ENCODE measurements around the gene CACNA1I. TPM values are rescaled to one million over a fixed set of nuclear protein-coding genes. Genes with fewer than 3 reads are reported as not detected.

The CACNA1I gene
- total and polyA plus RNA-seq, 7 donors = 0.01 to 0.14 (median 0.04) TPM; not detected in 2

DNA sequence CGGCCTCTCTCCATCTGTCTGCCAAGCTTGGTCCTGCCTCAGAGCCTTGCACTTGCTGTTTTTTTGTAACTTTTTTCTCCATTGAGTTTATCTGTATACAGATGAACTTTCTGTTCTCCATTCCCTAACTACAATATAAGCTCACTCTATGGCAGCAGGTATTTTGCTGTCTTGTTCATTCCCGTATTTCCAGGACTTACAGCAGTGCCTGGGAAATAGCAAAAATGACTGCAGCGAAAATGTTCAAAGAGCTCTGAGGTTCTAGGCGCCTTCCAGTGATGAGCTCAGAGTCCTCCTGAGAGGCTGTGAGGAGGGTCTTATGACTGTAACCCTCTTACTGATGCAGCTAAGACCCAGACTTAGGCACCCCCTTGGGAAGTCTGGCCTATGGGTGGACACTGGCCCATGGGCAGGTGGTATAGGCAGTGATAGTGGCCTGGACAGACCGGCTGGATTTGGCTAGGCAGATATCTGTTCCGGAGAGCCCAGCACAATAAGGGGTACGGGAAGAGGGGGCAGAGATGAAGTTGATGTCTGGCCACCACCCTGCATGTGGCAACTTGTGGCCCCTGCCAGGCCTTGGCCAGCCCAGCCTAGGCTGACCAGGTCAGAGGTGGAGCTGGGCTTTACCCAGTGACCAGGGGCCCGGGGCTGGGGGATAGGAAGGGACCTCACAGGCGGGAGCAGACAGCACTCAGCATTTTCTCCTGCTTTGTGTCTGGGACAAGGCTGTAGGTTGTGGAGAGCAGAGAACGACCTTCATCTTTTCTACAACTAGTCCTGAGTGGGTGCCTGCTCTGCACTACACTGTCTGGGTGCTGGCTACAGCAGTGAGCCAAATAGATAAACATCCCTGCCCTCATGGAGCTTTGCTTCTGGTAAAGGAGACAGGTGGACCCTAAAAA lies 45.5 kb upstream of the CACNA1I start:
- TF ChIP-seq, protein P1, sequence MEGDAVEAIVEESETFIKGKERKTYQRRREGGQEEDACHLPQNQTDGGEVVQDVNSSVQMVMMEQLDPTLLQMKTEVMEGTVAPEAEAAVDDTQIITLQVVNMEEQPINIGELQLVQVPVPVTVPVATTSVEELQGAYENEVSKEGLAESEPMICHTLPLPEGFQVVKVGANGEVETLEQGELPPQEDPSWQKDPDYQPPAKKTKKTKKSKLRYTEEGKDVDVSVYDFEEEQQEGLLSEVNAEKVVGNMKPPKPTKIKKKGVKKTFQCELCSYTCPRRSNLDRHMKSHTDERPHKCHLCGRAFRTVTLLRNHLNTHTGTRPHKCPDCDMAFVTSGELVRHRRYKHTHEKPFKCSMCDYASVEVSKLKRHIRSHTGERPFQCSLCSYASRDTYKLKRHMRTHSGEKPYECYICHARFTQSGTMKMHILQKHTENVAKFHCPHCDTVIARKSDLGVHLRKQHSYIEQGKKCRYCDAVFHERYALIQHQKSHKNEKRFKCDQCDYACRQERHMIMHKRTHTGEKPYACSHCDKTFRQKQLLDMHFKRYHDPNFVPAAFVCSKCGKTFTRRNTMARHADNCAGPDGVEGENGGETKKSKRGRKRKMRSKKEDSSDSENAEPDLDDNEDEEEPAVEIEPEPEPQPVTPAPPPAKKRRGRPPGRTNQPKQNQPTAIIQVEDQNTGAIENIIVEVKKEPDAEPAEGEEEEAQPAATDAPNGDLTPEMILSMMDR (IDR thresholded peaks at IDR 0.05) = no peak
- DNase-seq (peak in 1 of 2 donors; percentile 45), ATAC-seq (no peak)
- Histone ChIP-seq H3K4me1 (peaks cover 37% of the 10 kb centered on the region), H3K36me3 (ENCODE audit: insufficient read depth in 1 of 2, low read depth in 1 of 2) (peaks cover 4 to 55% of the 10 kb centered on the region in 2 donors), H3K4me3 (no peak overlapping the region), H3K9me3 (no peaks in the 10 kb centered on the region), H3K27me3 (ENCODE audit: insufficient read depth in 3 of 3, low read length in 2 of 3) (no peaks in the 10 kb centered on the region), H3K27ac (peak overlapping the region; percentile 100)
- intact Hi-C loops (cut with DNase I) = loop anchor here (5.0 kb wide), 5 partner anchors 33 to 353 kb away; partner anchors contain the start of gene RPL3 (in 1 of the 2)
- WGBS, 3 donors = 68 to 73% (median 73%) methylated on average over 10 of the region's 10 CpGs

GRCh38 chr22:39525658-39525975 lies 44.9 kb upstream of the CACNA1I start:
- H3K9me3 ChIP-seq = no peaks in the 10 kb centered on the region
- DNase-seq = peak in 1 of 2 donors; percentile 46
- H3K4me3 ChIP-seq = no peak overlapping the region
- WGBS, 3 donors = 45 to 59% (median 51%) methylated on average over 4 of the region's 4 CpGs
- ATAC-seq = no peak
- peaks cover 4 to 60% of the 10 kb centered on the region in 2 donors for H3K36me3 ChIP-seq (ENCODE audit: insufficient read depth in 1 of 2, low read depth in 1 of 2)
- H3K27me3 ChIP-seq (ENCODE audit: insufficient read depth in 3 of 3, low read length in 2 of 3) = no peaks in the 10 kb centered on the region
- peaks cover 42% of the 10 kb centered on the region for H3K4me1 ChIP-seq
- intact Hi-C loops (cut with DNase I) = loop anchor here (5.0 kb wide), 5 partner anchors 33 to 353 kb away; partner anchors contain the start of gene RPL3 (in 1 of the 2)
- H3K27ac ChIP-seq = peak overlapping the region; percentile 100
- TF ChIP-seq, protein P1 (IDR thresholded peaks at IDR 0.05) = no peak

- 71 to 76% (median 75%) methylated on average over 4 of the region's 4 CpGs for WGBS, 3 donors
- Histone ChIP-seq H3K4me3 (no peak overlapping the region), H3K36me3 (ENCODE audit: insufficient read depth in 1 of 2, low read depth in 1 of 2) (peaks cover under 1 to 58% of the 10 kb centered on the region in 2 donors), H3K9me3 (no peaks in the 10 kb centered on the region), H3K27ac (peak overlapping the region; percentile 100), H3K4me1 (peaks cover 52% of the 10 kb centered on the region), H3K27me3 (ENCODE audit: insufficient read depth in 3 of 3, low read length in 2 of 3) (no peaks in the 10 kb centered on the region)
- ATAC-seq (no peak), DNase-seq (peak in 1 of 2 donors; percentile 42)
- intact Hi-C loops (cut with DNase I) = loop anchor here (5.0 kb wide), 5 partner anchors 34 to 354 kb away; partner anchors contain the start of gene RPL3 (in 1 of the 2)
- TF ChIP-seq, protein P1 (IDR thresholded peaks at IDR 0.05) = no peak
Observed at GRCh38 chr22:39526736-39527171, 43.8 kb upstream of the CACNA1I start.

- H3K4me3 ChIP-seq = no peak overlapping the region
- H3K27ac ChIP-seq = peak overlapping the region; percentile 100
- TF ChIP-seq, protein P1 (IDR thresholded peaks at IDR 0.05) = no peak
- H3K27me3 ChIP-seq (ENCODE audit: insufficient read depth in 3 of 3, low read length in 2 of 3) = no peaks in the 10 kb centered on the region
- H3K9me3 ChIP-seq = no peaks in the 10 kb centered on the region
- intact Hi-C loops (cut with DNase I) = loop anchor here (5.0 kb wide), 5 partner anchors 35 to 355 kb away; partner anchors contain the start of gene RPL3 (in 1 of the 2)
- DNase-seq = peak in 1 of 2 donors; percentile 19
- no peak for ATAC-seq
- H3K4me1 ChIP-seq = peaks cover 55% of the 10 kb centered on the region
- H3K36me3 ChIP-seq (ENCODE audit: insufficient read depth in 1 of 2, low read depth in 1 of 2) = peaks cover 0 to 50% of the 10 kb centered on the region in 2 donors
- WGBS, 3 donors = 40 to 64% (median 46%) methylated on average over 6 of the region's 6 CpGs
Observed at GRCh38 chr22:39527481-39527961, 43.0 kb upstream of the CACNA1I start.

Measured in psoas muscle (tissue), 8 donors.